Glomerular visceral epithelial cell (primary cell): Measurements from ENCODE around the gene ASIC2.

Experiments
- DNase-seq: peaks from one replicate; pipeline ENCODE4 v3.0.0-alpha.2; 2016; ENCODE audit errors: extremely low spot score

The ASIC2 gene

DNA sequence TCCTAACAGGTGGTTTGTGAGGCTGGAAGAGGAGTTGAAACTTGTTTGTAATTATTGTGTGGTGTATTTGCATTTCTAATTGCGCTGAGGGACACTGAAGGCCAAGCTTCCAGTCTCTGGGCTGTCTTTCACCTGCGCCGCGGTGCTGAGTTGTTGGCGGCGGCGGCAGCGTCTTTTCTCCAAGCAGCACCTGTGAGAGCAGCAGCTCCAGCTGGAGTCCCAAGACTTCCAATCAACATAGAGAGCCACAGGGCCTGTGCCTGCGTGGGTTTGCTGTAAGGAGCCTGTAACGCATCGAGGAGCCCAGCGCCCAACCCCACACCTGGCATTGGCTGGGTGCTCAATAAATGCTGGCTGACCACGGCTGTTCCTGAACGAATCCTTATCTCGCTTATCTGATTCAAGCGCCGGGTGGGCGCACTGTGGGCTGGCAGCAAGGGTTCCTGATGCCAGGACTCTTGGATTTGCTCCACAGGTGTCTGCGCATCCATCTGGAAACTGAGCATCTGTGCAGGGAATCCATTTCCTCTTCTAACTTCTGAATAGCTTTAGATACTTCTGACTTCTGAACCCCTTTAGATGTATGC lies 138.1 kb downstream of the ASIC2 start:
- no peak for DNase-seq

DNA sequence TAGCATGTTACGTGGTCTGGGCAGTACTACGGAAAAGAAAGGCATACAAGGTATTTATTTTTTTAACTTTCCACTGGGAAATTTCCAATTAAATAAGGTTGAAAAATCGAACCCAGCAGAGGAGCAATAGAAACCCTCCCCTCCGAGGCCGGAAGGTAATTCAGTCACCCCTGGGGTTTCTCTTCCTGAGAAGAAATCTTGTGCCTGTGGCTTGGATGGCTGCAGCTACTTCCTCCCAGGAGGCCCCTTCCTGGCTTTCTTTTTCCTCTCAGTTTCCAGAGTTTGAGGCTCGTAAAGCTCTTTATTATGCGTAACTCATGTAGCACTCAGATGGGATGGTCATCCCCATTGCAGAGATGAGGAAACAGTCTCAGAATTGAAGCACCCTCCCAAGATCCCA lies 140.3 kb downstream of the ASIC2 start:
- DNase-seq: no peak

DNA sequence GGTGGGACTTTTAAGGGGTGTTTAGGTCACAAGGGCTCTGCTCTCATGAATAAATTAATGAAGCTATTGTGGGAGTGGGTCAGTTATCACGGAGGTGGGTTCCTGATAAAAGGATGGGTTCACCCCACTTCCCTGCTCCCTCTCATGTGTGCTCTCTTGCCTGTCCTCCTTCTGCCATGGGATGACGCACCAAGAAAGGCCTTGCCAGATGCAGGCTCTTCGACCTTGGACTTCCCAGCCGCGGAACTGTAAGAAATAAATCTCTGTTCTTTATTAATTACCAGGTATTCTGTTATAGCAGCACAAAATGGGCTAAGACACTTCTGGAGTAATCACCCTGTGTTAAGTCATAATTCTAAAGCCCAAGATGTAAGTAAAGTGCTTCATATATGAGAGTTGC lies 141.5 kb downstream of the ASIC2 start:
- no peak for DNase-seq

DNA sequence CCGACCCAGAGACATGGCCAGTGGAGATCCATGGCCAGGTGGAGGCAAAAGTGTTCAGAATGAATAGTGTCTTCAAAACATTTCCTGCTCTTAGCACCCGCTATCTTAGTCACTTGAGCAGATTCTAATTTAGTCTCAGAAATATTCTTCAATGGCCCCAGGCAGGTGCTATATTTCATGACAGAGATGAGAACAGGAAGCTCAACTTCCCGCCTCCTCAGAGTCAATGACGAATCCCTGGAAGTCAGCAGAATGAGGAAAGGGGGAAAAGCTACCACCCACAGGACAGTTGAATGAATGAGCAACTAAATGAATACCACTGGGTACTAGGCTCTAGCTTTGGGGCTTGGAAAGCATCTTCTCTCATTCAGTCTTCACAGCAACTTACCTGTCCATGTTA lies 147.2 kb downstream of the ASIC2 start:
- no peak for DNase-seq

DNA sequence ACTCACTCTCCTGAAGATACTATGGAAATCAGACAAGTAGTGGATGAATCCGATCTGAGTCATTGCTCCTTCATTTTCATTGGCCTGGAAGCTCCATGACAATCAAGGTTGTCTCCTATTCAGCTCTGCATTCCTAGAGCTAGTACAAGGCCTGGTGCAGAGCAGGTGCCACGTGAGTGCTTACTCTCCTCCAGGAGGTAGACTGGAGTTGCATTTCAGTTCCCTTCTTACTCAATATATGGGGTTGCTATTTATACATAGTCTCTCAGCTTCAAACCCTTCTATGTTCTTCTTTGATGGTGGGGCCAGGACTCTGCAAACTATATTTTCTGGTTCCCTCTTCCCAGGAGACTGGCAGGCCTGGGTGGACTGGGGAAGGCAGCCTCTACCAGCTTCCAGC lies 148.3 kb downstream of the ASIC2 start:
- no peak for DNase-seq

DNA sequence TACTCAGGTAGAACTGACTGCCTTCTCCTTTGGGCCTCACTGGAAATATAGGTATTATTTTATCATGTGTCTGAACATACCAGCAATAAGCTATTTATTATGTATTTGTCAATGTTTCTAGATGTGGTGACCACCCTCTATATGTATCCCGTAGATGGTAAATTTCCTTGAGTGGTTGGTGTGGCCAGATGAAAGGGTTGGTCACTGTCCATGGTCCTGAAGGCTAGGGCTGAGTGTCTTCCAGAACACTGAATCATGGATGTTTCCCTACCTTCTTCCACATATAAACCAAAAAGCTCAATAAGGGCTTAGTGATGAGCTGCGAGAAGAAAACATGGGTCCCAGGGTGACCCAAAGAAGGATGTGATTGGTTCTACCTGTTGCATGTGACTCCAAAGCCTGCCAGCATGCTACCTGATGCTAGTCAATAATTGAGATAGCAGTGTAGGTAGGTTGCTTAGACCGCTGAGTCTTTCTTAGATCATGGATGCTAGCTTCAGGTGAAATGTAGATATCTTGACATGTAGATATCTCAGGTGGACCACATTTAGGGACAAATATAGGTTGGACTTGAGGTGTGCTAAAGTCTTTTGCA lies 150.3 kb downstream of the ASIC2 start:
- DNase-seq: peak; percentile 46

DNA sequence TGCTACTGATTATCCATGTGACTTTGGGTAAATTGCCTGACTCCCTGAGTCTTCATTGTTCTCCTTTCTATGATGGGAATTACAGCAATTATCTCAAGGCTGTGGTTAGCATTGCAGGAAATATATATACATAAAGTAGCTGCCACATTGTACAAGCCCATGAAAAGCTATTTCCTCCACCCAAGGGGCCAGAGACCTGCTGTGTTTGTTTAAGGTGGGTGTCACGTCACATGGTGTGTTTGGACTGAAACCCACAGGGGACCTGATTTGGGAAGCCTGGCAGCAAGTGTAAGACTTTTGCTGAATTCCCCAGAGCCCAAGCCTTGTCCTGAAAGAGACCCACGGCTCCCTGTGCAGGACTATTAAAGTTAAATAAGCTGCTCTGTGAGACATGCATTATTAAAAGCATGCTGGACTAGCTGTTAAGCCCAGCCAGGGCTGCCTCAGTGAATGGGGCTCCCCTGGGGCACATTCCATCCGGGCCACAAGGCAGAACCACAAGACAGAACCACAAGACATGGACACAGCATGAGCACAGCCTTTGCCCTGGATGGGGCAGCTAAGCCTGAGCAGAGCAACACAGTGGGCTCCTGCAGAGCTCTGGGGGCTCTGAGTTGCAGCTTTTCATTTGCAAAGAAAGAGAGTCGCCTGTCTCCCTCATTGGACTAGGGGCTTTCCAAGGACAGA lies 152.5 kb downstream of the ASIC2 start:
- peak; percentile 27 for DNase-seq

DNA sequence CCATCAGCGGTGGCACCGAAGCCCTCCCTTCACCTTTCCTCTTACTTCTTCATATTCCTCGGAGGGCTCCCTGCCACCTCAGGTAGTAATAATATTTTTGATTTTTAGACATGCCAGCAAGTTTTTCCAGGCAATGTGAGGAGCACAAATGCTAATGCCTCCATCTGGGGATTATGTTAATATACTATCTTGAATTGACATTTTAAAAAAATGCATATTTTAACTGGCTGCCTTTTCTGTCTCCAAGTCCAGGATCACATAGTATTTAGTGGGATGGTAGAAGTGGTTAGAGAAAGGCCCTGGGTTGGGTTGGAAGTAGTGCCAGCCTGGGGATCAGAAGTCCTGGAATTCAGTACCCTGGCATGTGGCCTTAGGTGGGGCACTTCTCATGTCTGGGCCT lies 154.5 kb downstream of the ASIC2 start:
- DNase-seq: no peak

DNA sequence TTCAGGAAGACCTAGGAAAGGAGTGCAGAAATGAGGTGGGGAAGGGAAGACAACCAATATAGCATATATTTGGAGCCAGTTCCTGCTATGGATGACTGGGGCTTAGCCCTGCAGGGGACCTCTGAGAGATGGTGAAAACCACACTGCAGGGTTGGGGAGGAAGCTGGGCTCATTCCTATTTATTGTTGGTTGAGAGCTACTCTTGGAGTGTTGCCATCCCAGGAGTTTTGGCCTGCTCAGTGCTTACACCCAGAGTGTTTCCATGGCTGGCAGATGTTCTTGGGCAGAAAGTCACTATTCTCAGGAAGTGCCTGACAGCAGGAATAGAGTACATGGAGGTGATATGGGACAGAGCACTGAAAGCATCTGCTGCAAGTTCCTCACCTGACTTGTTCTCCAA lies 155.7 kb downstream of the ASIC2 start:
- peak; percentile 60 for DNase-seq

DNA sequence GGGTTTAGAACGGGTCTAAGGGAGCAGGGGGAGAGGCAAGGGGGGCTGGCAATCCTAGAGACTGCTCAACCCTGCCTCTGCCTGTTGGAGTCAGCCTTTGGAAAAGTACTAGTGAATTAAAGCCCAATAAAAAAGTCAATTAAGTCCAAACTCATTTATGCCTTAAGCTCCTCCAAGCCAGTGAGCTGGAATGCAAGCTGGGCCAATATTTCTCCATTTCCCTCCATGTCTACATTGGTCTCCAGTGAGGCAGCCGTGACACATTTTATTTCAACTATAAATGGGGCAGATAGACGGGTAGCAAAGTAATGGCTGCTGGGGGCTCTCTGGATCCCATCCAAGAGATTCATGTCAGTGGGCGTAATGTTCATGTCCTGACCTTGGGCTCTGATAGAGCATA lies 157.4 kb downstream of the ASIC2 start:
- DNase-seq: no peak

DNA sequence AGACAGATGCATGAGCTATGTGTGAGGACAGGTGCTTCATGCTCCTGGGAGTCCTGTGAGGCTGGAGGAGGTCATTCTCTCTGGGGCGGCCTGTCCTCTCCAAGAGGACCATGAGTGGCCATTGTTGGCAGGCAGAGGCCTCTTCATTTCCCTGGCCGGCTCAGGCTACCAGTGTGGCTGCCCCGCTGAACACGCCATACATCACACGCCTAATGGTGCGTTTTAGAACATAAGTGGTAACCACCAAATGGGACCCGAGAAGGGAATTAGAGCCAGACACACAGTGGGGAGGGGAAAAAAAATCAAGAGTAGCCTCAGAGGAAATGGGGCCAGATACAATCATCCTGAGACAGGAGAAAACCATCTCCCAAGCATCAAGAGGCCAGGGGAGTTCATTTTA lies 161.5 kb downstream of the ASIC2 start:
- no peak for DNase-seq

DNA sequence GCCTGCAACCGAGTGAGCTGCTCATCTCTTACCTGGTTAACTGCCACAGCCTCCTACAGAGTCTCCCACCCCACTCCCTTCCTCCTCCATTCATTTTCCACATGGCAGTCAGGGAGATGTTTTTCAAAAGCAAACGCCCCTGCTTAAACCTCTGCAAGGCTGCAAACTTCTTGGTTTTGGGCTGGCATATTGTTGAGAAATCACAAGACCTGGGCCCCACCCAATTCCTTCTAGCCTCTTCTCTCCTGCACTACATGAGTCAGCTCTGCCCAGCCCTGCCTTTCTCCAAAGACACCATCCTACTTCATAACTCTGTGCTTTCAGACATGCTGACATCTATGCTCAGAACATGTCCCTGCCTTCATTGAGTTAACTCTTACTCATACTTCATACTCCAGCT lies 165.4 kb downstream of the ASIC2 start:
- peak; percentile 19 for DNase-seq

DNA sequence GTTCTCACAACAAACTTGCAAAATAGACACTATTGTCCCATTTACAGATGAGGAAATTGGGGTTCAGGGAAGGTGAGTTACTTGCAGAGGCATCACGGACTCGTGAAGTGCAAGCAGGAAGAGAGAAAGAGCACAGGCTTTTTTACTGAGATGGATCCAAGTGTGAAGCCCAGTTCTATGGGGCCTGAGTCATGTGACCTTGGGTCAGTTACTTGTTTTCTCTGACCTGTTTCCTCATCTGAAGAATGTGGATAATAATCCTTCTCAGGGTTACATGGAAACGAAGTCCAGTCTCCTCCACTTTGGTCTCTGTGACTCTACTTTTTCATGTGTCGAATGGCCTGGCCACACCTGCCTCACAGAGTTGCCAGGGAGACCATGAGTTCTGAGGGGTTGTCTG lies 167.0 kb downstream of the ASIC2 start:
- DNase-seq: no peak

DNA sequence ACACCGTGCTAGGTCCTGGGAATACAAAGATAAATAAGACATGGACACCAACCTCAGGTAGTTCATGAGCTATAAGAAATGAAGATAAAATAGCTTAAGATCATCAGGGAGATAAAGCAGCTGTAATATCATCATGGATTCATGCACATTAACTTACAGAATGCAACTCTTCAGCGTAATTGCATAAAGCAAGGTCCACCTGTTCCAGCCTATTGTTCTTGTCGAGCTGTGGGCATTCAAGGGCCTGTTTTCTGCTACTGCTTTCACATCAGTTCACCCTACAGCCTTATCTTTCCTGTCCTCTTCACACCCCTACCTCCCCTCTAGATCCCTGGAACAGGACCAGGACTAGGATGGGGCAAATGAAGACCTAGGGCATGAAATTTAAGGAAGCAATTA lies 167.5 kb downstream of the ASIC2 start:
- no peak for DNase-seq

DNA sequence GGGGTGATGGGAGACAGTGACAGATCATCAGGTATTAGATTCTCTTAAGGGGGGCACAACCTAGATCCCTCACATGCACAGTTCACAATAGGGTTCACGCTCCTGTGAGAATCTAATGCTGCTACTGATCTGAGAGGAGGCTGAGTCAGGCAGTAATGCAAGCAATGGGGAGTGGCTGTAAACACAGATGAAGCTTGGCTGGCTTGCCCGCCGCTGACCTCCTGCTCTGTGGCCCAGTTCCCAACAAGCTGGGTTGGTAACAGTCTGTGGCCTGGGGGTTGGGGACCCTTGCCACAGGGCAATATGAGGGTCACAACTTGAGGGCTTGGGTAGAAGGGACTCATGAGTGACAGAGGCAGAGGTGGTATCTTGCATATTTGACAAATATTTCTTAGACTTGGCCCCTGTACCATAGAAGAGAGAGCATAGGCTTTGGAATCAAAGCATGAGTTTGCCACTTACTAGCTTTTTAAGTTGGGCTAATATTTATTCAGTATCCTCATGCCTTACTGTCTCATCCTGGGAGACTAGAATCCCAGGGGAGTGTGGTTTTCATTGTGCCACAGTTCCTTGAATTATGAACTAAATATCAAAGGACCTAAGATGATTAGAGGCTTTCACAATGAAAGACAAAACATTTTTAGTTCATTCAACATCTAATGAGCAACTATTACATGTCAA lies 168.1 kb downstream of the ASIC2 start:
- no peak for DNase-seq

DNA sequence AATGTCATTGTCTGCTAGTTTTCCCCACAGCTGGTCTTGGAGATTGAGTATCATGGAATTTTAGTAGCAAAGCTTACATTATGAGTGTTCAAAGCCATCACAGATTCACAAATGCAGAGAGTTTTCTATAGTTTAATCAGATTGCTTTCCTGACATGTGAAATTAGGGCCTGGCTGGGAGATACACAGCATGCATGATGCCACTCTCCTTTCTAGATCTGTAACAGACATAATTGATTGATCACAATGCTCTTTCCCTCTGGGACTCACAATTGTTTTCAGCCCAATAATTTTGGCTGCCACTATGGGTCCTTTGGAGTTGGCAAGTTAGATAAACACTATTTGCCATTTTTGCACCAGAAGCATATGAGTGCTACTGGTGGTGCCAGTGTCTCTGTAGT lies 168.9 kb downstream of the ASIC2 start:
- no peak for DNase-seq

DNA sequence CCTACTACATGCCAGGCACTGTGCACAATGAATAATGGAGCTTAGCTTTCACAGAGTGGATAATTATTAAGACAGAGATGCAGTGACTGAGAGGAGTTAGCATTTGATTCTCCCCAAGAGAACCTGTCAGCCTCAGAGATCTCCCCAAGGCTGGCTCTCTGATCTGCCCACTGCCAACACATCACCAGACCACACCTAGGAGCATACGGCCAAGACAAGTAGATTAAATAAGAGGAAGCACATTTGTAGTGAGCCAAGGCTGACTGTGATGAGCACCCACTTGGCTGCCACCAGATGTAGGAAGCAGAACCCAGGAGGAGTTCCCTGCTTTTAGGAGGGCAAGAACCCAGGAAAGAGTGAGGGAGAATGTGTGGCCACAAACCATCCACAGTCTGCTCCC lies 171.3 kb downstream of the ASIC2 start:
- DNase-seq: no peak

DNA sequence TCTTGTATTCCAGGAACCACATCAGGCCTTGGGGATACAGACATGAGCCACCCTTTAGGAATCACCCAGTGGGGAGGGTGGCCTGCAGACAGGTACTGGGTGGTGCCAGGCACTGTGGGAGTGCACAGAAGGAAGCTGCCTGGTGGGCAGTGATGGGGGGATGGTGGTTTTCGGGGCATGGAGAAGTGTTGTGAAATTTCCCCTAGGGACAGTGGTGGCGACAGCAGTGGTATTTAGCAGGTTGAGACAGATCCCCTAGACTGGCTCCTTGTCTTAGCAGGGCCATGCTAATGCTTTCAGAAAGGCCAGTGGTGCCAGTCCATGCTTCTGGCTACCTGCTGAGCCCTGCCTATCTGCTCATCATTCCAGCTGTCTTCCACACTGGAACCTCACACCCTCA lies 171.8 kb downstream of the ASIC2 start:
- no peak for DNase-seq

DNA sequence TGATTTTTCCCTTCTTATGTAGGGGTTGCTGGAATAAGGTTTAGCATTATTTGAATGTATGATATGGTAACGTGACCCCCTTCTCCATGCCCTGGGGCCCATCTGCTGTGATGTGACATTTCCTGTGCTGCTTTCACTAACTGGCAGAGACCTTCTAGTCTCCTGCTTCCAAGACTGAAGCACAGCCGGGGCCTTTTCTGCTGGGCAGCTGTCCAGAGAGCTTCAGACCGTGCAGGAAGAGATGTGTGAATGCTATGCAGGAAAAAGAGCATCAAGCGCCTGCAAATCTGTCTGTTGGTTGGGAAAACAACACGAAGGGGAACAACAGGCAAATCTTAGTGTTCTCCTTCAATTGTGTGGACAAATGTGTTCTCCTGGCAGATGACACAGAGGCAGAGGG lies 173.0 kb downstream of the ASIC2 start:
- DNase-seq: no peak

DNA sequence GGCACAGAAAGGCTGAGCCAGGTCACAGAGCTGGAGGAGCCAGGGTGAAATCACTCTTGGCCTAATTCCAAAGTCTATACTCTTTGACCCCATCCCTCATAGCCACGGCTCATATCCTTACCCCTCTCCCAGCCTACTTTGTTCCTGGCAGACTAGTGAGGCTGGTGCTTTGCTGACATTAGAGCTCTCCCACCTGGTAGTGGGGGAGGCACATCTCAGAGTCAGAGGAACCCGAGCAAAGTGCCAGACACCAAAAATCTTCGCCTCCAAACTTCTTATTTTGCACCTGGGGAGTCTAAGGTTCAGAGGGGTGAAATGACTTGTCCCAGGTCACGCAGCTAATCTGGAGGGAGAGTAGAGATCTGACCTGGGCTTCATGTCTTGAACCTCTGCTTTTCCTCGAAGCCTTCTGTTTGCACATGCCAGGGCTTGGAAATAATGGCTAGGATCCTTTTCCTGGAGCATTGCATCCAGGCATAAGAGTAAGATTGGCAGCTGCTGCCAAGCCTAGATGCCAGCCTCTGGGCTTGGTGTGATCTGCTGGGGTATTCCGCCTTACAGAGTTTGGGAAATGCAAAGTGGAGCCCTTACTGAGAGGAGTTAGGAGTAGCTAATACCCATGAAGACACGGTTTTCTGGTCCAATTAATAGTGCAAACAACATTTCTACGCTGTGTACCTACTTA lies 174.6 kb downstream of the ASIC2 start:
- no peak for DNase-seq

DNA sequence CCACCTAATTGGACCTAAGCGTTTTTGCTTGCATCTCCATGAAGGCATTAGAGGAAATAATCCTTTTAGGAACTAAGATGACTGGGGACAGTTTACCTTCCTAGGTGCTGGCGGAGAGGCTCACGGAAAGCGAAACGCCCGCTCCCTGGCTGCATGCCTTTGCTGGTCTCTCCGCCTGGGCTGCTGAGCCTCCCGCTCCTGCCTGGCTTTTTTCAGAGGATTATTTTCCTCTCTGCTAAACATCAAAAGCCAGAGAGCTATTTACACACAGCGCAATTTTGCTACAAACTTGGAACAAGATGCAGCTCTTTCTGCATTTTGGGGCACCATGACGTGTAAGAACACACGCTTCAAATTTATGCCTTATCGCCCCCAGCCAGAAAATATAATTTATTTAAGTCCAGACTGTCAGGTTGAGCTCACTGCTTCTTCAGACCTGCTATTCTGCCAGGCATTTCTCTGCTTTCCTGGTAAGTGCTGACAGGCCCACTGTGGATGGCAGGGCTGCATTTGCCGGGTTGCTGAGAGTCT lies 177.0 kb downstream of the ASIC2 start:
- DNase-seq: no peak

DNA sequence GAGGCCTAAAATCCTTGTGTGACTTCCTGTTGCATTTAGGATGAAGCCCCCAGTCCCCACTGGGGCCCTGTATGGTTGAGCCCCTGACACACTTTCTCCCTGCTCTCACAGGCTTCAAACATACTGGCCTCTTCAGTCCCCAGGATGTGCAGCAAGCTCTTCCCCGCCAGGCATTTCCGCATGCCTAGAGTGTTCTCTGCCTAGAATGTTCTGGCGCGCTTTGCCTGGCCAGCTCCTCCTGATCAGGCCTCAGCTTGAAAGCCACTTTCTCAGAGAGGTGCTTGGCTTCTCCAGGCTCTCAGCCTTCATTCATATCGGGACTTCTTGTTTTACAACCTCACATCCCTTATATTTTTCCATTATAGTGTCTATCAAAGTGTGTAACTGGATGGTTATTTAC lies 177.7 kb downstream of the ASIC2 start:
- DNase-seq: no peak
